ENCODE data around the gene TPI1.

TPI1 gene

GRCh38 chr12:6867413-6868210 lies at the start of gene TPI1:
Gene TPI1, plus strand, starts transcription at chr12:6867531. Its CDS starts 36 bp downstream, at chr12:6867567.
- peak; percentile 79 for DNase-seq

- no peak for DNase-seq
Observed at GRCh38 chr12:6817662-6818157, 49.6 kb upstream of the TPI1 start.

- DNase-seq: no peak
Observed at GRCh38 chr12:6818222-6818621, 49.1 kb upstream of the TPI1 start.

- no peak for DNase-seq
Observed at GRCh38 chr12:6818645-6819044, 48.7 kb upstream of the TPI1 start.

- DNase-seq: no peak
Observed at GRCh38 chr12:6819106-6820030, 48.0 kb upstream of the TPI1 start.

- no peak for DNase-seq
Observed at GRCh38 chr12:6820166-6820565, 47.2 kb upstream of the TPI1 start.

- peak; percentile 45 for DNase-seq
Observed at GRCh38 chr12:6821591-6822425, 45.5 kb upstream of the TPI1 start, which contains the start of gene GPR162. Gene GPR162, plus strand, starts transcription at chr12:6821821. Its CDS starts 2,078 bp downstream, at chr12:6823899.

- DNase-seq: no peak
Observed at GRCh38 chr12:6822426-6823135, 44.8 kb upstream of the TPI1 start.

GRCh38 chr12:6823182-6824084 lies 43.9 kb upstream of the TPI1 start:
- no peak for DNase-seq

GRCh38 chr12:6824085-6824775 lies 43.1 kb upstream of the TPI1 start:
- no peak for DNase-seq

- DNase-seq: peak; percentile 45
Observed at GRCh38 chr12:6824901-6825381, 42.4 kb upstream of the TPI1 start.

- peak; percentile 85 for DNase-seq
Observed at GRCh38 chr12:6825398-6826124, 41.8 kb upstream of the TPI1 start.

GRCh38 chr12:6826125-6826733 lies 41.1 kb upstream of the TPI1 start:
- DNase-seq: no peak

GRCh38 chr12:6826734-6827436 lies 40.4 kb upstream of the TPI1 start:
- DNase-seq: no peak

- DNase-seq: peak; percentile 86
Observed at GRCh38 chr12:6827437-6827911, 39.9 kb upstream of the TPI1 start.

- DNase-seq: peak; percentile 54
Observed at GRCh38 chr12:6827982-6828780, 39.1 kb upstream of the TPI1 start, which contains the start of gene P3H3. Gene P3H3, plus strand, starts transcription at chr12:6828407. Its CDS starts 34 bp downstream, at chr12:6828441.
